Small intestine (tissue), 7 donors: ENCODE data around the gene PDE9A. TPM values are rescaled to one million over a fixed set of nuclear protein-coding genes. Genes with fewer than 3 reads are reported as not detected.
A peak's percentile ranks its signal among the peaks of the same experiment; 100 is the strongest.

ENCODE experiments used
- DNase-seq, 2 donors: peaks; one replicate each; pipeline versions ENCODE4 v3.0.0 to v3.0.0-alpha.2; 2013
- FAIRE-seq: peaks from 2 replicates; lab custom pipeline; 2012; peaks lifted over from hg19 to GRCh38; lab: Jason Lieb, UNC
- H3K27ac ChIP-seq, 3 donors: one replicate each; pipeline ENCODE4 v1.5.1; 2013; ENCODE audit warnings: low read length in 2 of 3, mild to moderate bottlenecking in 2 of 3, control low read depth in 1 of 3, inconsistent platforms in 1 of 3, low read depth in 1 of 3, moderate library complexity in 1 of 3
- H3K27me3 ChIP-seq, 3 donors: one replicate each; pipeline ENCODE4 v1.6.1; 2013; ENCODE audit warnings: low read length in 3 of 3, inconsistent platforms in 1 of 3; ENCODE audit not compliant: control insufficient read depth in 3 of 3, insufficient read depth in 3 of 3
- H3K36me3 ChIP-seq, 3 donors: one replicate each; pipeline ENCODE4 v1.6.1; 2013; ENCODE audit warnings: low read length in 3 of 3, inconsistent platforms in 1 of 3, low read depth in 1 of 3, mild to moderate bottlenecking in 1 of 3, moderate library complexity in 1 of 3; ENCODE audit not compliant: control insufficient read depth in 3 of 3, insufficient read depth in 2 of 3
- H3K4me1 ChIP-seq, 3 donors: one replicate each; pipeline ENCODE4 v1.6.1; 2013; ENCODE audit warnings: low read length in 2 of 3, inconsistent platforms in 1 of 3, low read depth in 1 of 3, mild to moderate bottlenecking in 1 of 3, moderate library complexity in 1 of 3; ENCODE audit not compliant: control insufficient read depth in 3 of 3, insufficient read depth in 2 of 3
- H3K4me3 ChIP-seq, 3 donors: one replicate each; pipeline ENCODE4 v1.5.1; 2013; ENCODE audit warnings: low read length in 3 of 3, control low read depth in 1 of 3, inconsistent platforms in 1 of 3, low read depth in 1 of 3, mild to moderate bottlenecking in 1 of 3, moderate library complexity in 1 of 3
- H3K9me3 ChIP-seq, 2 donors: one replicate each; pipeline ENCODE4 v1.6.1; 2013; ENCODE audit warnings: low read depth in 1 of 2, low read length in 1 of 2; ENCODE audit not compliant: control insufficient read depth in 2 of 2, insufficient read depth in 1 of 2
- WGBS, 3 donors: extraction: QIAGEN DNeasy Blood & Tissue Kit; methylation state at CpG; one replicate each; pipeline ENCODE4 v1.1.7; 2013; 5-methylcytosine and 5-hydroxymethylcytosine counted together
- polyA plus RNA-seq, 4 donors: library from polyadenylated mRNA; stranded (reverse) in 3 of 4; unstranded in 1 of 4; fragments of 200-250 nt in 3 of 4; fragments of 120-200 nt in 1 of 4; gene quantifications; one replicate each; pipeline versions ENCODE4 v1.2.1 to v1.2.3, GENCODE V29; 2013
- donor health status: healthy with polysubstance abuse.
- donor health status: control.
- donor health status: control.
- donor health status: Bipolar disorder and iron deficiency.
- donor health status: healthy.

PDE9A gene
- polyA plus RNA-seq, 4 donors = 31.0 to 96.6 (median 49.6) TPM

GRCh38 chr21:42734323-42734971 is 81.0 kb downstream of the PDE9A start:
- Histone ChIP-seq H3K4me3 (no peak overlapping the region), H3K9me3 (no peaks in the 10 kb centered on the region), H3K27ac (peak overlapping the region in 2 of 3 donors; percentile 53 to 84), H3K36me3 (peaks cover 0 to 54% (median 0%) of the 10 kb centered on the region in 3 donors), H3K27me3 (no peaks in the 10 kb centered on the region), H3K4me1 (peaks cover 3 to 27% (median 19%) of the 10 kb centered on the region in 3 donors)
- DNase-seq (peak; percentile 51 to 74), FAIRE-seq (no peak)
- 35 to 45% (median 45%) methylated on average over 7 of the region's 7 CpGs for WGBS, 3 donors

GRCh38 chr21:42735061-42735460 is 81.6 kb downstream of the PDE9A start:
- Histone ChIP-seq H3K27ac (peak overlapping the region in 1 of 3 donors; percentile 41), H3K4me1 (peaks cover 3 to 27% (median 19%) of the 10 kb centered on the region in 3 donors), H3K27me3 (no peaks in the 10 kb centered on the region), H3K4me3 (no peak overlapping the region), H3K36me3 (peaks cover 0 to 54% (median 0%) of the 10 kb centered on the region in 3 donors), H3K9me3 (no peaks in the 10 kb centered on the region)
- no peak for FAIRE-seq
- DNase-seq = no peak
- 83 to 97% (median 97%) methylated on average over 8 of the region's 8 CpGs for WGBS, 3 donors

GRCh38 chr21:42735944-42736343 is 82.5 kb downstream of the PDE9A start:
- H3K4me1 ChIP-seq = peaks cover 3 to 25% (median 19%) of the 10 kb centered on the region in 3 donors
- no peak overlapping the region for H3K27ac ChIP-seq

GRCh38 chr21:42736646-42737350 is 83.4 kb downstream of the PDE9A start:
- DNase-seq (no peak), FAIRE-seq (no peak)
- Histone ChIP-seq H3K9me3 (no peaks in the 10 kb centered on the region), H3K4me1 (peaks cover 3 to 23% (median 19%) of the 10 kb centered on the region in 3 donors), H3K4me3 (no peak overlapping the region), H3K27me3 (no peaks in the 10 kb centered on the region), H3K27ac (peak overlapping the region in 1 of 3 donors; percentile 97), H3K36me3 (peaks cover 0 to 54% (median 0%) of the 10 kb centered on the region in 3 donors)
- 88 to 91% (median 90%) methylated on average over 12 of the region's 12 CpGs for WGBS, 3 donors

More at GRCh38 chr21:42735944-42736343, 82.5 kb downstream of the PDE9A start:
- DNase-seq (no peak), FAIRE-seq (no peak)
- no peak overlapping the region for H3K4me3 ChIP-seq
- WGBS, 3 donors = 93 to 95% (median 93%) methylated on average over 10 of the region's 10 CpGs
- H3K9me3 ChIP-seq = no peaks in the 10 kb centered on the region
- H3K27me3 ChIP-seq = no peaks in the 10 kb centered on the region
- peaks cover 0 to 55% (median 0%) of the 10 kb centered on the region in 3 donors for H3K36me3 ChIP-seq

- no peak for FAIRE-seq
- 17 to 29% (median 25%) methylated on average over 16 of the region's 16 CpGs for WGBS, 3 donors
- Histone ChIP-seq H3K9me3 (no peaks in the 10 kb centered on the region), H3K4me3 (no peak overlapping the region), H3K36me3 (peaks cover 0 to 49% (median 0%) of the 10 kb centered on the region in 3 donors), H3K27me3 (no peaks in the 10 kb centered on the region), H3K4me1 (peaks cover under 1 to 19% (median 15%) of the 10 kb centered on the region in 3 donors), H3K27ac (peak overlapping the region; percentile 73 to 97 (median 78))
- peak; percentile 53 to 90 for DNase-seq
Observed at GRCh38 chr21:42737951-42738590, 84.7 kb downstream of the PDE9A start.

GRCh38 chr21:42739061-42739931 is 85.9 kb downstream of the PDE9A start:
- H3K36me3 ChIP-seq = peaks cover 0 to 53% (median 0%) of the 10 kb centered on the region in 3 donors
- DNase-seq = no peak
- H3K4me3 ChIP-seq = no peak overlapping the region
- FAIRE-seq = no peak
- H3K27ac ChIP-seq = peak overlapping the region in 1 of 3 donors; percentile 97
- 92 to 95% (median 94%) methylated on average over 21 of the region's 21 CpGs for WGBS, 3 donors
- no peaks in the 10 kb centered on the region for H3K9me3 ChIP-seq
- H3K4me1 ChIP-seq = peaks cover 0 to 13% (median 8%) of the 10 kb centered on the region in 3 donors
- H3K27me3 ChIP-seq = no peaks in the 10 kb centered on the region

GRCh38 chr21:42740405-42740909 is 87.0 kb downstream of the PDE9A start:
- Histone ChIP-seq H3K36me3 (peaks cover 0 to 55% (median 0%) of the 10 kb centered on the region in 3 donors), H3K9me3 (no peaks in the 10 kb centered on the region), H3K4me3 (no peak overlapping the region), H3K27ac (no peak overlapping the region), H3K27me3 (no peaks in the 10 kb centered on the region), H3K4me1 (peaks cover 0 to 13% (median 3%) of the 10 kb centered on the region in 3 donors)
- FAIRE-seq (no peak), DNase-seq (no peak)
- WGBS, 3 donors = 86 to 98% (median 97%) methylated on average over 1 of the region's 1 CpG
